ENCODE data around the gene AVL9. TPM values are rescaled to one million over a fixed set of nuclear protein-coding genes. Genes with fewer than 3 reads are reported as not detected.
"Not testable (repeated sequence)": the region's sequence is repeated elsewhere in the genome, so short reads cannot be mapped to it uniquely, and the experiment has no call there.

Gene AVL9
- total RNA-seq, 2 donors from 2014 or later: 21.9 to 27.8 TPM

GRCh38 chr7:32636725-32637462, 141.6 kb downstream of the AVL9 start:
- intact Hi-C loops (cut with DNase I); H3K4me1 ChIP-seq (replicated peaks); H3K4me3 ChIP-seq; H3K27ac ChIP-seq; H3K27me3 ChIP-seq (replicated peaks; ENCODE audit: insufficient read depth); H3K36me3 ChIP-seq; DNase-seq (ENCODE audit: low spot score); H3K9me3 ChIP-seq: not testable (repeated sequence)
- WGBS: 97% methylated on average over 5 of the region's 5 CpGs

GRCh38 chr7:32637611-32638010, 142.3 kb downstream of the AVL9 start:
- H3K27ac ChIP-seq; intact Hi-C loops (cut with DNase I); H3K36me3 ChIP-seq; DNase-seq (ENCODE audit: low spot score); H3K9me3 ChIP-seq; H3K4me3 ChIP-seq; H3K27me3 ChIP-seq (replicated peaks; ENCODE audit: insufficient read depth); H3K4me1 ChIP-seq (replicated peaks): not testable (repeated sequence)

Other genes with a start within 250 kb of the AVL9 start
- gene LSM5, start 5.1 kb upstream of the AVL9 start, total RNA-seq: 10 to 100 TPM; 15.4 to 41.6 TPM